ENCODE measurements around the gene EFS.

EFS gene

DNA sequence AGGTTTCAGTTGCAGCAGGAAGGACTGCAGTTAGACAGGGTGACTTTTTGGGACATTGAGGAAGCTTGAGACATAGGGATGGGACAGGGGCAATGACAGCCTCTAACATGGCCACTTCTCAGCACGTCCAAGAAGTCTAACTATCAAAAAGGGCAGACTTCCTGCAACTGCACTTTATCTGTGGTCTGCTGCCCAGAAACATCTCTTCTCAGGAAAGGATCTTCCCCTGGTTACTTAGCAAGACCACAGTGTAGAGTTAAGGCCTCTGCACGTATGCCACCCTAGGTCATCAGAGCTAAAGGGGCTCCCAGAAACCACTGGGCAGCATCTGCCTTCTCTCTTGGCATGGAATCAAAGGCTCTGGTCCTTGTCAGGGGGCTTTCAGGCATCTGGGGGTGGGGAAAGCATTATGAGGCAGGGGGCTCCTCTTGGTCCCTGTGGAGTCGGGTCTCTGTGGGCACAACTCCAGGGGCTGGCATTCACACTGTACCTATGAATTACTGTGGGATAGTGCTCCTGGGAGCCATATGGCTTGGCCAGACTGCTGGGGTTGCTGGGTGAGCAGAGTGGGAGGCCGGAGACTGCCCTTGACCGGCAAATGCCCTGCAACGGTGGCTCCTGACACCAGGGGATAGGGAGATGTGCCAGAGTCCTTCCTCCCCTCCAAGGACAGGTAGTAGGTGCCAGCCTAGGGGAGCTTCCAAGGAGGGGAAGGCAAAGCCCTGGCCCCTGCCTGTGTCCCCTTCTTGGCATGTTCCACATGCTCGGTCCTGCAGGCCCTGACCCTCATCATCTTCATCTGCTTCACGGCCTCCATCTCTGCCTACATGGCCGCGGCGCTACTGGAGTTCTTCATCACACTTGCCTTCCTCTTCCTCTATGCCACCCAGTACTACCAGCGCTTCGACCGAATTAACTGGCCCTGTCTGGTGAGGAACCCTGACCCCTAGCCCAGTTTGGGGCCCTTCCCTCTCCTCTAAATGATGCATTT lies 12.9 kb upstream of the EFS start:
- Histone ChIP-seq H3K27ac (ENCODE audit: extremely low read depth, low read depth, low read length) (no peak overlapping the region), H3K9me3 (ENCODE audit: control insufficient read depth, insufficient read depth, low read depth, low read length) (no peaks in the 10 kb centered on the region), H3K4me1 (ENCODE audit: control insufficient read depth, insufficient read depth, low read length) (no peaks in the 10 kb centered on the region), H3K4me3 (ENCODE audit: low read depth, low read length) (no peak overlapping the region), H3K36me3 (ENCODE audit: control insufficient read depth in 2 of 2, insufficient read depth in 1 of 2, low read length in 2 of 2) (no peaks in the 10 kb centered on the region)
- ChIA-PET POLR2A (no interaction called here), CTCF (interaction anchor here (0.7 to 0.9 kb wide), 3 partner anchors 25 to 92 kb away, joined by 4 read pairs; partner anchors contain the start of gene HOMEZ)
- TF ChIP-seq SCRT2 (tag by site-specific recombination; IDR thresholded peaks at IDR 0.05) (no peak), ZBTB20 (tag by site-specific recombination; IDR thresholded peaks at IDR 0.05) (no peak), ZNF302 (tag by site-specific recombination; IDR thresholded peaks at IDR 0.05; ENCODE audit: low read depth) (no peak), ZNF561 (tag by site-specific recombination; IDR thresholded peaks at IDR 0.05; ENCODE audit: borderline replicate concordance) (no peak), ZNF24 (tag by site-specific recombination; IDR thresholded peaks at IDR 0.05) (no peak), ZNF548 (tag by site-specific recombination; IDR thresholded peaks at IDR 0.05) (no peak), SP3 (tag by site-specific recombination; IDR thresholded peaks at IDR 0.05) (no peak), ZNF138 (tag by site-specific recombination; IDR thresholded peaks at IDR 0.05; ENCODE audit: borderline replicate concordance) (no peak), ZNF23 (tag by site-specific recombination; IDR thresholded peaks at IDR 0.05; ENCODE audit: borderline replicate concordance) (no peak), ZNF707 (tag by site-specific recombination; IDR thresholded peaks at IDR 0.05) (no peak), PRDM1 (tag by site-specific recombination; IDR thresholded peaks at IDR 0.05) (no peak), ZNF426 (tag by site-specific recombination; IDR thresholded peaks at IDR 0.05) (no peak), ZBTB1 (tag by site-specific recombination; IDR thresholded peaks at IDR 0.05) (no peak)
- TF ChIP-seq, protein P1, sequence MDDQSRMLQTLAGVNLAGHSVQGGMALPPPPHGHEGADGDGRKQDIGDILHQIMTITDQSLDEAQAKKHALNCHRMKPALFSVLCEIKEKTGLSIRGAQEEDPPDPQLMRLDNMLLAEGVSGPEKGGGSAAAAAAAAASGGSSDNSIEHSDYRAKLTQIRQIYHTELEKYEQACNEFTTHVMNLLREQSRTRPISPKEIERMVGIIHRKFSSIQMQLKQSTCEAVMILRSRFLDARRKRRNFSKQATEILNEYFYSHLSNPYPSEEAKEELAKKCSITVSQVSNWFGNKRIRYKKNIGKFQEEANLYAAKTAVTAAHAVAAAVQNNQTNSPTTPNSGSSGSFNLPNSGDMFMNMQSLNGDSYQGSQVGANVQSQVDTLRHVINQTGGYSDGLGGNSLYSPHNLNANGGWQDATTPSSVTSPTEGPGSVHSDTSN (CRISPR knock-in tag; IDR thresholded peaks at IDR 0.05) = no peak
- TF ChIP-seq, protein P2, sequence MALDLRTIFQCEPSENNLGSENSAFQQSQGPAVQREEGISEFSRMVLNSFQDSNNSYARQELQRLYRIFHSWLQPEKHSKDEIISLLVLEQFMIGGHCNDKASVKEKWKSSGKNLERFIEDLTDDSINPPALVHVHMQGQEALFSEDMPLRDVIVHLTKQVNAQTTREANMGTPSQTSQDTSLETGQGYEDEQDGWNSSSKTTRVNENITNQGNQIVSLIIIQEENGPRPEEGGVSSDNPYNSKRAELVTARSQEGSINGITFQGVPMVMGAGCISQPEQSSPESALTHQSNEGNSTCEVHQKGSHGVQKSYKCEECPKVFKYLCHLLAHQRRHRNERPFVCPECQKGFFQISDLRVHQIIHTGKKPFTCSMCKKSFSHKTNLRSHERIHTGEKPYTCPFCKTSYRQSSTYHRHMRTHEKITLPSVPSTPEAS (tag by site-specific recombination; IDR thresholded peaks at IDR 0.05) = no peak
- TF ChIP-seq, protein P3, sequence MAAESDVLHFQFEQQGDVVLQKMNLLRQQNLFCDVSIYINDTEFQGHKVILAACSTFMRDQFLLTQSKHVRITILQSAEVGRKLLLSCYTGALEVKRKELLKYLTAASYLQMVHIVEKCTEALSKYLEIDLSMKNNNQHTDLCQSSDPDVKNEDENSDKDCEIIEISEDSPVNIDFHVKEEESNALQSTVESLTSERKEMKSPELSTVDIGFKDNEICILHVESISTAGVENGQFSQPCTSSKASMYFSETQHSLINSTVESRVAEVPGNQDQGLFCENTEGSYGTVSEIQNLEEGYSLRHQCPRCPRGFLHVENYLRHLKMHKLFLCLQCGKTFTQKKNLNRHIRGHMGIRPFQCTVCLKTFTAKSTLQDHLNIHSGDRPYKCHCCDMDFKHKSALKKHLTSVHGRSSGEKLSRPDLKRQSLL (tag by site-specific recombination; IDR thresholded peaks at IDR 0.05) = no peak
- TF ChIP-seq, protein P4, sequence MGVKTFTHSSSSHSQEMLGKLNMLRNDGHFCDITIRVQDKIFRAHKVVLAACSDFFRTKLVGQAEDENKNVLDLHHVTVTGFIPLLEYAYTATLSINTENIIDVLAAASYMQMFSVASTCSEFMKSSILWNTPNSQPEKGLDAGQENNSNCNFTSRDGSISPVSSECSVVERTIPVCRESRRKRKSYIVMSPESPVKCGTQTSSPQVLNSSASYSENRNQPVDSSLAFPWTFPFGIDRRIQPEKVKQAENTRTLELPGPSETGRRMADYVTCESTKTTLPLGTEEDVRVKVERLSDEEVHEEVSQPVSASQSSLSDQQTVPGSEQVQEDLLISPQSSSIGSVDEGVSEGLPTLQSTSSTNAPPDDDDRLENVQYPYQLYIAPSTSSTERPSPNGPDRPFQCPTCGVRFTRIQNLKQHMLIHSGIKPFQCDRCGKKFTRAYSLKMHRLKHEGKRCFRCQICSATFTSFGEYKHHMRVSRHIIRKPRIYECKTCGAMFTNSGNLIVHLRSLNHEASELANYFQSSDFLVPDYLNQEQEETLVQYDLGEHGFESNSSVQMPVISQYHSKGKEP (tag by site-specific recombination; IDR thresholded peaks at IDR 0.05) = no peak
- TF ChIP-seq, protein P5, sequence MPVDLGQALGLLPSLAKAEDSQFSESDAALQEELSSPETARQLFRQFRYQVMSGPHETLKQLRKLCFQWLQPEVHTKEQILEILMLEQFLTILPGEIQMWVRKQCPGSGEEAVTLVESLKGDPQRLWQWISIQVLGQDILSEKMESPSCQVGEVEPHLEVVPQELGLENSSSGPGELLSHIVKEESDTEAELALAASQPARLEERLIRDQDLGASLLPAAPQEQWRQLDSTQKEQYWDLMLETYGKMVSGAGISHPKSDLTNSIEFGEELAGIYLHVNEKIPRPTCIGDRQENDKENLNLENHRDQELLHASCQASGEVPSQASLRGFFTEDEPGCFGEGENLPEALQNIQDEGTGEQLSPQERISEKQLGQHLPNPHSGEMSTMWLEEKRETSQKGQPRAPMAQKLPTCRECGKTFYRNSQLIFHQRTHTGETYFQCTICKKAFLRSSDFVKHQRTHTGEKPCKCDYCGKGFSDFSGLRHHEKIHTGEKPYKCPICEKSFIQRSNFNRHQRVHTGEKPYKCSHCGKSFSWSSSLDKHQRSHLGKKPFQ (tag by site-specific recombination; IDR thresholded peaks at IDR 0.05) = no peak
